Measurements from ENCODE around the gene DCAF5.

Gene DCAF5

DNA sequence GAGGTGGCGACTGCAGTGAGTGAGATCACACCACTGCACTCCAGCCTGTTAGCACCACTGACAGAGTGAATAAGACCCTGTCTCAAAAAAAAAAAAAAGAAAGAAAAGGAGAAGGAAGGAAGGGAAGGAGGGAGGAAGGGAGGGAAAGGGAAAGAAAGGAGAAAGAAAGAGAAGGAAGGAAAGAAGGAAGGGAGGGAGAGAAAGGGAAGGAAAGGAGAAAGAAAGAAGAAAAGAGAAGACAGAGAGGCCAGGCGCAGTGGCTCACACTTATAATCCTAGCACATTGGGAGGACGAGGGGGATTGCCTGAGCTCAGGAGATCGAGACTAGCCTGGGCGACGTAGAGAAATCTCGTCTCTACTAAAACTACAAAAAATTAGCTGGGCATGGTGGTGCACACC, 13.2 kb downstream of the DCAF5 start:
- Histone ChIP-seq H3K27ac (no peak overlapping the region), H3K36me3 (no peaks in the 10 kb centered on the region), H3K27me3 (no peaks in the 10 kb centered on the region), H3K9me3 (no peaks in the 10 kb centered on the region), H3K4me3 (ENCODE audit: low read depth in 1 of 2, low read length in 1 of 2) (no peak overlapping the region), H3K4me1 (ENCODE audit: control insufficient read depth in 1 of 2, insufficient read depth in 1 of 2, low read depth in 1 of 2, low read length in 1 of 2) (peaks cover 8 to 10% of the 10 kb centered on the region in 2 experiments)
- TF ChIP-seq, protein P1, sequence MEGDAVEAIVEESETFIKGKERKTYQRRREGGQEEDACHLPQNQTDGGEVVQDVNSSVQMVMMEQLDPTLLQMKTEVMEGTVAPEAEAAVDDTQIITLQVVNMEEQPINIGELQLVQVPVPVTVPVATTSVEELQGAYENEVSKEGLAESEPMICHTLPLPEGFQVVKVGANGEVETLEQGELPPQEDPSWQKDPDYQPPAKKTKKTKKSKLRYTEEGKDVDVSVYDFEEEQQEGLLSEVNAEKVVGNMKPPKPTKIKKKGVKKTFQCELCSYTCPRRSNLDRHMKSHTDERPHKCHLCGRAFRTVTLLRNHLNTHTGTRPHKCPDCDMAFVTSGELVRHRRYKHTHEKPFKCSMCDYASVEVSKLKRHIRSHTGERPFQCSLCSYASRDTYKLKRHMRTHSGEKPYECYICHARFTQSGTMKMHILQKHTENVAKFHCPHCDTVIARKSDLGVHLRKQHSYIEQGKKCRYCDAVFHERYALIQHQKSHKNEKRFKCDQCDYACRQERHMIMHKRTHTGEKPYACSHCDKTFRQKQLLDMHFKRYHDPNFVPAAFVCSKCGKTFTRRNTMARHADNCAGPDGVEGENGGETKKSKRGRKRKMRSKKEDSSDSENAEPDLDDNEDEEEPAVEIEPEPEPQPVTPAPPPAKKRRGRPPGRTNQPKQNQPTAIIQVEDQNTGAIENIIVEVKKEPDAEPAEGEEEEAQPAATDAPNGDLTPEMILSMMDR (IDR thresholded peaks at IDR 0.05): no peak

- H3K4me3 ChIP-seq (ENCODE audit: low read depth in 1 of 2, low read length in 1 of 2): no peak overlapping the region
- peaks cover 8 to 10% of the 10 kb centered on the region in 2 experiments for H3K4me1 ChIP-seq (ENCODE audit: control insufficient read depth in 1 of 2, insufficient read depth in 1 of 2, low read depth in 1 of 2, low read length in 1 of 2)
- H3K27ac ChIP-seq: peak overlapping the region; percentile 26
- TF ChIP-seq, protein P1 (IDR thresholded peaks at IDR 0.05): no peak
- no peaks in the 10 kb centered on the region for H3K27me3 ChIP-seq
- no peaks in the 10 kb centered on the region for H3K36me3 ChIP-seq
- H3K9me3 ChIP-seq: no peaks in the 10 kb centered on the region
These were observed 14.9 kb downstream of the DCAF5 start for GRCh38 chr14:69137843-69138535.

- Histone ChIP-seq H3K36me3 (no peaks in the 10 kb centered on the region), H3K9me3 (no peaks in the 10 kb centered on the region), H3K27ac (no peak overlapping the region), H3K4me1 (ENCODE audit: control insufficient read depth in 1 of 2, insufficient read depth in 1 of 2, low read depth in 1 of 2, low read length in 1 of 2) (peaks cover 8 to 10% of the 10 kb centered on the region in 2 experiments), H3K27me3 (no peaks in the 10 kb centered on the region), H3K4me3 (ENCODE audit: low read depth in 1 of 2, low read length in 1 of 2) (no peak overlapping the region)
- TF ChIP-seq, protein P1 (IDR thresholded peaks at IDR 0.05): no peak
These were observed 15.5 kb downstream of the DCAF5 start for GRCh38 chr14:69137416-69137815.

DNA sequence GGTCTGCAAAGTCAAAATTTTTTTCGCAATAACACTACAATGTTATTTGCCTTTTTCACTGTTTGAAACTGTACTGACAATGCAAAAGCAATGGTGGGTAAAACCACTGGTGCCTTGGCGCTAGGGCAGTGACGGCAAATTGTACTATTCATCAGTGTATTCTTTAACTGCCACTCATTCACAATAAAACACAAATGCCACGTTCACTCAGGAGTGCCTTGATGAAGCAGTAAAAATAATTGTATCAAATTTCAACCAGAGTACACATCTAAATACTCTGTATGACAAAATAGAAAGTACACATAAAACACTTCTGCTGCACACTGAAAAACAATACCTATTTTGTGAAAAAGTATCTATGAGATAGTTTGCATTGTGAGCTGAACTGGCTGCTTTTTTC, 17.8 kb downstream of the DCAF5 start:
- Histone ChIP-seq H3K27ac (no peak overlapping the region), H3K27me3 (no peaks in the 10 kb centered on the region), H3K36me3 (no peaks in the 10 kb centered on the region), H3K4me3 (ENCODE audit: low read depth in 1 of 2, low read length in 1 of 2) (no peak overlapping the region), H3K9me3 (no peaks in the 10 kb centered on the region), H3K4me1 (ENCODE audit: control insufficient read depth in 1 of 2, insufficient read depth in 1 of 2, low read depth in 1 of 2, low read length in 1 of 2) (peaks cover 4 to 6% of the 10 kb centered on the region in 2 experiments)
- TF ChIP-seq, protein P1 (IDR thresholded peaks at IDR 0.05): no peak

- Histone ChIP-seq H3K27ac (no peak overlapping the region), H3K9me3 (no peaks in the 10 kb centered on the region), H3K4me1 (ENCODE audit: control insufficient read depth in 1 of 2, insufficient read depth in 1 of 2, low read depth in 1 of 2, low read length in 1 of 2) (peaks cover 4 to 5% of the 10 kb centered on the region in 2 experiments), H3K4me3 (ENCODE audit: low read depth in 1 of 2, low read length in 1 of 2) (no peak overlapping the region), H3K27me3 (no peaks in the 10 kb centered on the region), H3K36me3 (no peaks in the 10 kb centered on the region)
- TF ChIP-seq, protein P1 (IDR thresholded peaks at IDR 0.05): no peak
These were observed 19.5 kb downstream of the DCAF5 start for GRCh38 chr14:69133206-69134125.

Data from neutrophil (primary cell).